D721Med (cell line): ENCODE data around the gene TSPAN32.

Experiments
- DNase-seq: peaks from one replicate; pipeline ENCODE4 v3.0.0; 2011; ENCODE audit warnings: low spot score; ENCODE audit not compliant: insufficient read length
- FAIRE-seq: peaks from 2 replicates; lab custom pipeline; 2011; peaks lifted over from hg19 to GRCh38; lab: Jason Lieb, UNC
- CTCF ChIP-seq: IDR thresholded peaks from 2 replicates; pipeline ENCODE4 v1.5.1; 2012; ENCODE audit warnings: mild to moderate bottlenecking, control low read depth; ENCODE audit not compliant: insufficient read depth; ENCODE audit errors: missing control alignments

TSPAN32 gene

GRCh38 chr11:2342981-2343380 lies 41.2 kb downstream of the TSPAN32 start:
- no peak for DNase-seq
- TF ChIP-seq CTCF, result no peak
- no peak for FAIRE-seq

- TF ChIP-seq CTCF, result no peak
- DNase-seq, result no peak
- no peak for FAIRE-seq
Measured at GRCh38 chr11:2343502-2343901, 41.7 kb downstream of the TSPAN32 start.

- no peak for FAIRE-seq
- no peak for DNase-seq
- TF ChIP-seq CTCF, result no peak
Measured at GRCh38 chr11:2345050-2345449, 43.2 kb downstream of the TSPAN32 start.

GRCh38 chr11:2346014-2346413 lies 44.2 kb downstream of the TSPAN32 start:
- DNase-seq, result no peak
- no peak for TF ChIP-seq CTCF
- FAIRE-seq, result no peak

- no peak for TF ChIP-seq CTCF
- no peak for FAIRE-seq
Measured at GRCh38 chr11:2346586-2347307, 44.9 kb downstream of the TSPAN32 start.

GRCh38 chr11:2347308-2347830 lies 45.6 kb downstream of the TSPAN32 start:
- no peak for TF ChIP-seq CTCF
- DNase-seq (no peak), FAIRE-seq (no peak)

More at GRCh38 chr11:2346586-2347307, 44.9 kb downstream of the TSPAN32 start:
- no peak for DNase-seq

- FAIRE-seq (no peak), DNase-seq (no peak)
- TF ChIP-seq CTCF, result no peak
Measured at GRCh38 chr11:2348986-2349385, 47.2 kb downstream of the TSPAN32 start.
